ENCODE measurements around the gene TMEM123. TPM values are rescaled to one million over a fixed set of nuclear protein-coding genes. Genes with fewer than 3 reads are reported as not detected.
"Not testable (repeated sequence)": the region's sequence is repeated elsewhere in the genome, so short reads cannot be mapped to it uniquely, and the experiment has no call there.

Gene TMEM123
- total RNA-seq, 1 donor from 2014 or later, result 70.2 TPM

DNA sequence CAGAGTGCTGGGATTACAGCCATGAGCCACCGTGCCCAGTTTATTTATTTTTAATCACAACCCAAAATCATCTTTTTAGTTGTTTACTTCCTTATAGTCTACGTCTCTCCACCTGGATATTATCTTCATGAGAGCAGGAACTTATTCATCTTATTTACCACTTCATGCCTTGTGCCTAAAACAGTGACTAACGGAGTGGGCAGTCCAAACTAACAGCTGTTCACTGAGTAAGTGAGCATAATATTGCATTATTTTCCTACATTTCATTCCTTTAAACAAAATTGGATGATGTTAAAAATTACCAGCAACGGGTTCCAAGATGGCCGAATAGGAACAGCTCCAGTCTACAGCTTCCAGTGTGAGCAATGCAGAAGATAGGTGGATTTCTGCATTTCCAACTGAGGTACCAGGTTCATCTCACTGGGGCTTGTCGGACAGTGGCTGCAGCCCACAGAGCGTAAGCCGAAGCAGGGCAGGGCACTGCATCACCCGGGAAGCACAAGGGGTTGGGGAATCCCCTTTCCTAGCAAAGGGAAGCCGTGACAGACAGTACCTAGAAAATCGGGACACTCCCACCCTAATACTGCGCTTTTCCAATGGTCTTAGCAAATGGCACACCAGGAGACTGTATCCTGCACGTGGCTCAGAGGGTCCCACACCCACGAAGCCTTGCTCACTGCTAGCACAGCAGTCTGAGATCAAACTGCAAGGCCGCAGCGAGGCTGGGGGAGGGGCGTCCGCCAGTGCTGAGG is 14.1 kb downstream of the TMEM123 start:
- Histone ChIP-seq H3K27ac (replicated peaks) (no peak overlapping the region), H3K9me3 (replicated peaks) (no peaks in the 10 kb centered on the region), H3K27me3 (ENCODE audit: low read depth) (no peaks in the 10 kb centered on the region), H3K36me3 (no peaks in the 10 kb centered on the region), H3K4me3 (no peak overlapping the region), H3K4me1 (no peaks in the 10 kb centered on the region)
- intact Hi-C loops (cut with micrococcal nuclease), result no loop called here
- TF ChIP-seq, protein P1, sequence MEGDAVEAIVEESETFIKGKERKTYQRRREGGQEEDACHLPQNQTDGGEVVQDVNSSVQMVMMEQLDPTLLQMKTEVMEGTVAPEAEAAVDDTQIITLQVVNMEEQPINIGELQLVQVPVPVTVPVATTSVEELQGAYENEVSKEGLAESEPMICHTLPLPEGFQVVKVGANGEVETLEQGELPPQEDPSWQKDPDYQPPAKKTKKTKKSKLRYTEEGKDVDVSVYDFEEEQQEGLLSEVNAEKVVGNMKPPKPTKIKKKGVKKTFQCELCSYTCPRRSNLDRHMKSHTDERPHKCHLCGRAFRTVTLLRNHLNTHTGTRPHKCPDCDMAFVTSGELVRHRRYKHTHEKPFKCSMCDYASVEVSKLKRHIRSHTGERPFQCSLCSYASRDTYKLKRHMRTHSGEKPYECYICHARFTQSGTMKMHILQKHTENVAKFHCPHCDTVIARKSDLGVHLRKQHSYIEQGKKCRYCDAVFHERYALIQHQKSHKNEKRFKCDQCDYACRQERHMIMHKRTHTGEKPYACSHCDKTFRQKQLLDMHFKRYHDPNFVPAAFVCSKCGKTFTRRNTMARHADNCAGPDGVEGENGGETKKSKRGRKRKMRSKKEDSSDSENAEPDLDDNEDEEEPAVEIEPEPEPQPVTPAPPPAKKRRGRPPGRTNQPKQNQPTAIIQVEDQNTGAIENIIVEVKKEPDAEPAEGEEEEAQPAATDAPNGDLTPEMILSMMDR (IDR thresholded peaks at IDR 0.05; ENCODE audit: borderline replicate concordance), result no peak
- no peak for DNase-seq

DNA sequence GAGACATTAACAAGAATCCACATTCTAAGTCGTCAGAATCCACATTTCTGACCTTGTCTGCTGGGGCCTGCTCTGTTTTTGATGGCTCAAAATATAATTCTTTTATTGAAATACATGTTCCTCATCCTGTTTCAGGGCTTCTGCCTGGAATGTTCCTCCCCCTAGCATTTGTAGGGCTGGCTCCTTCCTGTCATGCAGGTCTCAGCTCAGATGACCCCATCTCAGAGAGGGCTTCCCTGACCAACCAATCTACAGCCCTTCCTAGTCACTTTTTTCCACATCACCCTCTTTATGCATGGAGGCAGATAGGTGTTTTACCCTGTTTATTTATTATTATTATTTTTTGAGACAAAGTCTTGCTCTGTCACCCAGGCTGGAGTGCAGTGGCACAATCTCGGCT is 14.8 kb downstream of the TMEM123 start:
- TF ChIP-seq, protein P1 (IDR thresholded peaks at IDR 0.05; ENCODE audit: borderline replicate concordance), result no peak
- Histone ChIP-seq H3K36me3 (peaks cover 3% of the 10 kb centered on the region), H3K4me1 (no peaks in the 10 kb centered on the region), H3K27me3 (ENCODE audit: low read depth) (no peaks in the 10 kb centered on the region), H3K9me3 (replicated peaks) (no peaks in the 10 kb centered on the region), H3K27ac (replicated peaks) (no peak overlapping the region), H3K4me3 (no peak overlapping the region)
- DNase-seq, result no peak
- intact Hi-C loops (cut with micrococcal nuclease), result no loop called here

DNA sequence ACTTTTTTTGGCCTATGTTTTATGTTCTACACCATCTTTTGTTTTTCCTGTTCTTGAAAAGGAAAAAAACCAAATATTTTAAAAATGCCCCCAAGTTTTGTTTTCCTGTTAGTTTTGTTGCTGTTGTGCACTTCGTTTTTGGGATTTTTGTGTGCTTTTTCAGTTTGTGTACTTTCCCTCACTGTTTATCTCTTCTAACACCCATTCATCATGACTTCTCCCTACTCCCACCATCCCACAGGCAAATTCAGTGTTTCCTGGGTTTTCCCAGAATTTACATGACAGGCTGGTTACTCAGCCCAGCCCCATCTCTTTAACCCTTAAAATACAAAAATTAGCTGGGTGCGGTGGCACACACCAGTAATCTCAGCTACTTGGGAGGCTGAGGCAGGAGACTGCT is 15.6 kb downstream of the TMEM123 start:
- Histone ChIP-seq H3K4me3 (no peak overlapping the region), H3K9me3 (replicated peaks) (no peaks in the 10 kb centered on the region), H3K4me1 (no peaks in the 10 kb centered on the region), H3K27ac (replicated peaks) (no peak overlapping the region), H3K27me3 (ENCODE audit: low read depth) (no peaks in the 10 kb centered on the region), H3K36me3 (peaks cover 9% of the 10 kb centered on the region)
- no peak for DNase-seq
- TF ChIP-seq, protein P1 (IDR thresholded peaks at IDR 0.05; ENCODE audit: borderline replicate concordance), result no peak
- intact Hi-C loops (cut with micrococcal nuclease), result no loop called here

DNA sequence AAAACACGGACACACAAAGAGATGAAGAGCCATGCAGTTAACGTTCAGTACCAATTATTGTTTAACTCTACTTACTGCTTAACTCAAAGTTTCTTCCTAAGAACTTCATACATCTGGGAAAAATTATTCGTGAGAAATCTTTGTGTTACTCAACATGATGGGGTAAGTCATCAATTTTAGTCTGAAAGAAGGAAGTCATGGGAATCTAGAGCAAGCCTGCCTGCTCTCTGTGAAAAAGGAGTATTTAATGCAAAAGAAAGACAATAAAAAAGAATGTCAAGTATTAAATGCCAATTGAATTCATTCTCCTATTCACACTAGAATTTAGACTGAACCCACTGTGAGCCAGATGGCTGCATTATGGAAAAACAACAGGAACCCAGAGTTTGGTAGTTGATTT is 16.0 kb downstream of the TMEM123 start:
- H3K4me3 ChIP-seq, result no peak overlapping the region
- TF ChIP-seq, protein P1 (IDR thresholded peaks at IDR 0.05; ENCODE audit: borderline replicate concordance), result no peak
- H3K4me1 ChIP-seq, result no peaks in the 10 kb centered on the region
- no peaks in the 10 kb centered on the region for H3K9me3 ChIP-seq (replicated peaks)
- intact Hi-C loops (cut with micrococcal nuclease), result no loop called here
- no peaks in the 10 kb centered on the region for H3K27me3 ChIP-seq (ENCODE audit: low read depth)
- DNase-seq, result no peak
- H3K27ac ChIP-seq (replicated peaks), result no peak overlapping the region
- H3K36me3 ChIP-seq, result peaks cover 13% of the 10 kb centered on the region

DNA sequence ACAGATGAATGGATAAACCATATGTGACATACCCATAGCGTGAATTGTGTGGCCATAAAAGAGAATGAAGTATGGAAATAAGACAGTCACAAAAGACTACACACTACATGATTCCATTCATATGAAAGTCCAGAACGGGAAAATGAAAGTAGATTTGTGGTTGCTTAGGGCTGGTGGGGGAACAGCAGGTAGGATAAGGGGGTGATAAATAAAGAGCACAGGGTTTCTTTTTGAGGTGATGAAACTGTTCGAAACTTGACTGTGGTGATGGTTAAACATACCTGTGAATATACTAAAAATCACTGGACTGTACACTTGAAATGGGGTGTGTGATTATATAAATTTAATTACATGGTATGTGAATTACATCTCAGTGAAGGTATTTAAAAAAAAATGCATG is 16.9 kb downstream of the TMEM123 start:
- H3K27me3 ChIP-seq (ENCODE audit: low read depth), result no peaks in the 10 kb centered on the region
- no peak overlapping the region for H3K4me3 ChIP-seq
- intact Hi-C loops (cut with micrococcal nuclease), result no loop called here
- no peak overlapping the region for H3K27ac ChIP-seq (replicated peaks)
- peaks cover 7% of the 10 kb centered on the region for H3K4me1 ChIP-seq
- peaks cover 13% of the 10 kb centered on the region for H3K36me3 ChIP-seq
- DNase-seq, result no peak
- H3K9me3 ChIP-seq (replicated peaks), result no peaks in the 10 kb centered on the region
- TF ChIP-seq, protein P1 (IDR thresholded peaks at IDR 0.05; ENCODE audit: borderline replicate concordance), result no peak

DNA sequence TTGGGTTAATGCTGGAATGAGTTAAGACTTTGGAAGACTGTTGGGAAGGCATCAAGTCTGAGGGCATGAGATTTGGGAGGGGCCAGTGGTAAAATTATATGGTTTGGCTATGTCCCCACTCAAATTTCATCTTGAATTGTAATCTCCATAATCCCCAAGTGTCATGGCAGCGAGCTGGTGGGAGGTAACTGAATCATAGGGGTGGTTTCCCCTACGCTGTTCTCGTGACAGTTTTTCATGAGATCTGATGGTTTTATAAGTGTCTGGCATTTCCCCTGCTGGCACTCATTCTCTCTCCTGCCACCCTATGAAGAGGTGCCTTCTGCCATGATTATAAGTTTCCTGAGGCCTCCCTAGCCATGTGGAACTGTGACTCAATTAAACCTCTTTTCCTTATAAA is 19.0 kb downstream of the TMEM123 start:
- H3K4me1 ChIP-seq, result peaks cover 25% of the 10 kb centered on the region
- intact Hi-C loops (cut with micrococcal nuclease); H3K9me3 ChIP-seq (replicated peaks); H3K27ac ChIP-seq (replicated peaks); H3K27me3 ChIP-seq (ENCODE audit: low read depth); DNase-seq; H3K4me3 ChIP-seq: not testable (repeated sequence)
- H3K36me3 ChIP-seq, result peaks cover 13% of the 10 kb centered on the region

DNA sequence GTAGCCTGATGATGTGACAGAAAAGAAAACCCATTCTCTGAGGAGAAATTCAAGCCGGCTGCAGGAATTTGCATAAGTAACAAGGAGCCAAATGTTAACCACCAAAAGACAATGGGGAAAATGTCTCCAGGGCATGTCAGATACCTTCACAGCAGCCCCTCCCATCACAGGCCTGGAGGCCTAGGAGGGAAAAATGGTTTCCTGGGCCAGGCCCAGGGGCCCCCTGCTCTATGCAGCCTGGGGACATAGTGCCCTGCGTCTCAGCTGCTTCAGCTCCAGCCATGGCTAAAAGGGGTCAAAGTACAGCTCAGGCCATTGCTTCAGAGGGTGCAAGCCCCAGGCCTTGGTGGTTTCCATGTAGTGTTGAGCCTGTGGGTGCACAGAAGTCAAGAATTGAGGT is 20.0 kb downstream of the TMEM123 start:
- H3K36me3 ChIP-seq, result peaks cover 13% of the 10 kb centered on the region
- H3K4me3 ChIP-seq; H3K9me3 ChIP-seq (replicated peaks); H3K27me3 ChIP-seq (ENCODE audit: low read depth); DNase-seq; H3K27ac ChIP-seq (replicated peaks); intact Hi-C loops (cut with micrococcal nuclease): not testable (repeated sequence)
- peaks cover 27% of the 10 kb centered on the region for H3K4me1 ChIP-seq
